Measurements from ENCODE around the gene PLK3. TPM values are rescaled to one million over a fixed set of nuclear protein-coding genes. Genes with fewer than 3 reads are reported as not detected.

PLK3 gene
- total RNA-seq (2021; ENCODE audit: unreplicated experiment) = 56.1 TPM
- 67.3 and 78.0 TPM in 2 replicates for polyA plus RNA-seq (2012)
- Bru-seq, nascent RNA = percentile 92 among the genes with signal in this experiment
- BruChase-seq, experiment 1, labeled RNA remaining after a 6-hour chase = percentile 90 among the genes with signal in this experiment
- percentile 92 among the genes with signal in this experiment for BruChase-seq, experiment 2, labeled RNA remaining after a 2-hour chase
- long read RNA-seq, transcript PLK3-201 (15 exons, 2,492 nt) = major isoform, 57 of 81 reads
- long read RNA-seq, partial matches to known transcripts = 7 of 81 reads
- long read RNA-seq, other reads (novel, unspliced or antisense) = 15 of 81 reads

GRCh38 chr1:44799770-44800584, at the start of gene PLK3:
PLK3 (plus strand) TSS chr1:44800377; CDS start chr1:44800464, 87 bp downstream.
- RAD21 ChIA-PET (ENCODE audit: low non-redundant PET in 1 of 2, low total read pairs in 2 of 2, uncharacterized antibody in 2 of 2, unreplicated experiment in 2 of 2) = interaction anchor here in 1 of 2 experiments (0.7 to 0.9 kb wide), 2 partner anchors 9 to 267 kb away, joined by 3 to 6 read pairs; no protein-coding TSS in a partner anchor
- H3K36me3 ChIP-seq (ENCODE audit: control insufficient read depth in 1 of 2, insufficient read depth in 2 of 2, low read length in 2 of 2) = peaks cover 3 to 30% of the 10 kb centered on the region in 2 experiments; a peak in 3 of 4 replicates
- H3K27me3 ChIP-seq (ENCODE audit: insufficient read depth, low read length) = no peaks in the 10 kb centered on the region
- DNase-seq (ENCODE audit: low read depth, low spot score) (peak; percentile 96), ATAC-seq (peak; percentile 86)
- peaks cover 19 to 71% of the 10 kb centered on the region in 2 experiments for H3K4me1 ChIP-seq (ENCODE audit: control insufficient read depth in 1 of 2, insufficient read depth in 2 of 2, low read length in 2 of 2)
- BruUV-seq (replicated peaks) = TSS peak; percentile 88
- H3K27ac ChIP-seq (ENCODE audit: low read depth, low read length) = peak within 1 kb of the TSS; percentile 84
- peak within 1 kb of the TSS; percentile 98 for H3K9ac ChIP-seq (ENCODE audit: low read length)
- H3K79me2 ChIP-seq (ENCODE audit: insufficient read depth, low read length) = peaks cover 41% of the 10 kb centered on the region
- POLR2A ChIA-PET = interaction anchor here (0.5 to 5.5 kb wide), 20 partner anchors 9 to 722 kb away, joined by 3 to 86 read pairs (median 5); partner anchors contain the start of genes BEST4, BTBD19, HECTD3 and PRDX1
- H3K4me2 ChIP-seq (ENCODE audit: low read length) = peak within 1 kb of the TSS; percentile 93
- H4K20me1 ChIP-seq (ENCODE audit: insufficient read depth) = no peaks in the 10 kb centered on the region
- H3K4me3 ChIP-seq (replicated peaks in 1 of 2; ENCODE audit: low read depth in 1 of 2, low read length in 2 of 2) = peak within 1 kb of the TSS; percentile 87 to 91
- no peak for TF ChIP-seq EGR1 (IDR thresholded peaks at IDR 0.05; ENCODE audit: low read depth)
- peak; percentile 97 for TF ChIP-seq POLR2A (IDR thresholded peaks at IDR 0.05; ENCODE audit: borderline replicate concordance, extremely low read depth, insufficient read depth, insufficient read length)
- TF ChIP-seq POLR2AphosphoS5 (IDR thresholded peaks at IDR 0.05; ENCODE audit: low read depth, low read length) = peak; percentile 100
- peak in 2 of 3 experiments; percentile 81 to 91; a peak in 4 of 6 replicates for TF ChIP-seq CTCF (IDR thresholded peaks at IDR 0.05 in 2 of 3, conservative IDR thresholded peaks at IDR 0.05 in 1 of 3; ENCODE audit: borderline replicate concordance in 1 of 3, insufficient read depth in 1 of 3, low read depth in 2 of 3, low read length in 2 of 3)
- peak; percentile 44 for TF ChIP-seq YY1 (IDR thresholded peaks at IDR 0.05; ENCODE audit: extremely low read depth, insufficient replicate concordance, low read depth, low read length)
- no peak for TF ChIP-seq SIN3A (IDR thresholded peaks at IDR 0.05; ENCODE audit: low read depth)
- TF ChIP-seq TCF7L2 (IDR thresholded peaks at IDR 0.05; ENCODE audit: borderline replicate concordance, extremely low read depth, insufficient read depth, insufficient read length) = peak; percentile 44
- TF ChIP-seq ZFX (IDR thresholded peaks at IDR 0.05) = peak; percentile 66; the same call in 1 of the 2 replicates
- TF ChIP-seq ZNF274 (IDR thresholded peaks at IDR 0.05; ENCODE audit: low read depth, low read length) = no peak
- CTCF ChIA-PET = interaction anchor here (0.6 to 2.4 kb wide), 7 partner anchors 9 to 212 kb away, joined by 3 to 12 read pairs (median 8); partner anchors contain the start of genes BEST4, BTBD19, HECTD3 and UROD
- intact Hi-C loops (cut with micrococcal nuclease) = no loop called here
- no peaks in the 10 kb centered on the region for H3K9me2 ChIP-seq (ENCODE audit: insufficient read depth)
- H3K9me3 ChIP-seq (ENCODE audit: control insufficient read depth in 1 of 2, insufficient read depth in 1 of 2, low read depth in 1 of 2, low read length in 2 of 2) = no peaks in the 10 kb centered on the region
- no peak within 1 kb of the TSS for H2AFZ ChIP-seq (ENCODE audit: low read depth, low read length, poor library complexity, severe bottlenecking)
